ENCODE results near the gene CLUH.

Gene CLUH

DNA sequence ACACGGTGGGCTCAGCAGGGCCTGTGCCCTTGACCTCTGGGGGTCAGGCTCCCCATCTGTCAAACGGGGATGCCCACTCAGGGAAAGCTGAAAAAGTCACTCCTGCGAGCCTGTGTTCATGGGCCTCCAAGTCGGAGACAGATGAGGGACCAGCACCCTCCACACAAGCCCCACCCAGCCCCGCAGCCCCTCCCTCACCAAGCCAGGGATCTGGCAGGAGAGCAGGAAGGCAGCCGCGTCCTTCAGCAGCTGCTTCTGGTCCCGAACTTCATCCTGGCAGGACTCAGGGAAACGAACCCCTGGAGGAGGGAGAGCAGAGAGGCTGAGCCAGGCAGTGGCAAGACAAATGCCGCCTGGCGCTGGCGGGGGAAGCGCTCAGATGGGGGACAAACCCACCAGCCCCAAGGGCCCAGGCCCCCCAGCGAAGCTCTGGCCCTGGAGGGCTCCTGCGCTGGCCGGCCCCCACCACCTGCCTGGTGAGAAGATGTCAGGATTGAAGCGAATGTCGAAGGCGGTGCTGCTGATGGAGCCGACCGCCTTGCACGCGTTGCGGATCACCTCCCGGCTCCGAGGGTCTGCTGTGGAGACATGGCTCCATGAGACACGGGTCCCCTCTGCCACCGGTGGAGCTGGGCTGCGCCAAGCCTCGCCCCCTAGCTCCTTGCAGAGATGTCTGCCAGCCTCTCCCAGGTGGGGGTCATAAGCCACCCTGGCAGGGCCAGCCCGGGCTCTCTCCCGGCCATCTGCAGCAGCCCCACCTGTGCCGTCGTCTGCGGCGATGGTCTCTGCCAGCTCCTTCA lies 15.4 kb downstream of the CLUH start:
- Histone ChIP-seq H3K27me3 (replicated peaks; ENCODE audit: insufficient read depth, low read length) (no peaks in the 10 kb centered on the region), H3K27ac (ENCODE audit: low read length) (no peak overlapping the region), H3K4me1 (ENCODE audit: low read length) (no peaks in the 10 kb centered on the region), H4K20me1 (ENCODE audit: insufficient read depth, low read length) (no peaks in the 10 kb centered on the region), H2AFZ (ENCODE audit: low read length) (no peak overlapping the region), H3K4me2 (ENCODE audit: low read depth, low read length) (no peak overlapping the region), H3K36me3 (replicated peaks; ENCODE audit: insufficient read depth, low read length) (no peaks in the 10 kb centered on the region; the same call in 1 of the 2 replicates), H3K9me3 (replicated peaks; ENCODE audit: insufficient read depth, low read length) (no peaks in the 10 kb centered on the region), H3K79me2 (ENCODE audit: low read length) (peaks cover 9% of the 10 kb centered on the region; the same call in 1 of the 2 replicates), H3F3A (ENCODE audit: insufficient read depth, low read length) (no peaks in the 10 kb centered on the region), H3K9ac (ENCODE audit: low read length) (no peak overlapping the region), H3K9me2 (replicated peaks; ENCODE audit: insufficient read depth, low read length) (no peaks in the 10 kb centered on the region), H3K4me3 (ENCODE audit: low read length) (no peak overlapping the region)
- DNase-seq = no peak
- TF ChIP-seq, protein P1, sequence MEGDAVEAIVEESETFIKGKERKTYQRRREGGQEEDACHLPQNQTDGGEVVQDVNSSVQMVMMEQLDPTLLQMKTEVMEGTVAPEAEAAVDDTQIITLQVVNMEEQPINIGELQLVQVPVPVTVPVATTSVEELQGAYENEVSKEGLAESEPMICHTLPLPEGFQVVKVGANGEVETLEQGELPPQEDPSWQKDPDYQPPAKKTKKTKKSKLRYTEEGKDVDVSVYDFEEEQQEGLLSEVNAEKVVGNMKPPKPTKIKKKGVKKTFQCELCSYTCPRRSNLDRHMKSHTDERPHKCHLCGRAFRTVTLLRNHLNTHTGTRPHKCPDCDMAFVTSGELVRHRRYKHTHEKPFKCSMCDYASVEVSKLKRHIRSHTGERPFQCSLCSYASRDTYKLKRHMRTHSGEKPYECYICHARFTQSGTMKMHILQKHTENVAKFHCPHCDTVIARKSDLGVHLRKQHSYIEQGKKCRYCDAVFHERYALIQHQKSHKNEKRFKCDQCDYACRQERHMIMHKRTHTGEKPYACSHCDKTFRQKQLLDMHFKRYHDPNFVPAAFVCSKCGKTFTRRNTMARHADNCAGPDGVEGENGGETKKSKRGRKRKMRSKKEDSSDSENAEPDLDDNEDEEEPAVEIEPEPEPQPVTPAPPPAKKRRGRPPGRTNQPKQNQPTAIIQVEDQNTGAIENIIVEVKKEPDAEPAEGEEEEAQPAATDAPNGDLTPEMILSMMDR (IDR thresholded peaks at IDR 0.05; ENCODE audit: low read length) = no peak

DNA sequence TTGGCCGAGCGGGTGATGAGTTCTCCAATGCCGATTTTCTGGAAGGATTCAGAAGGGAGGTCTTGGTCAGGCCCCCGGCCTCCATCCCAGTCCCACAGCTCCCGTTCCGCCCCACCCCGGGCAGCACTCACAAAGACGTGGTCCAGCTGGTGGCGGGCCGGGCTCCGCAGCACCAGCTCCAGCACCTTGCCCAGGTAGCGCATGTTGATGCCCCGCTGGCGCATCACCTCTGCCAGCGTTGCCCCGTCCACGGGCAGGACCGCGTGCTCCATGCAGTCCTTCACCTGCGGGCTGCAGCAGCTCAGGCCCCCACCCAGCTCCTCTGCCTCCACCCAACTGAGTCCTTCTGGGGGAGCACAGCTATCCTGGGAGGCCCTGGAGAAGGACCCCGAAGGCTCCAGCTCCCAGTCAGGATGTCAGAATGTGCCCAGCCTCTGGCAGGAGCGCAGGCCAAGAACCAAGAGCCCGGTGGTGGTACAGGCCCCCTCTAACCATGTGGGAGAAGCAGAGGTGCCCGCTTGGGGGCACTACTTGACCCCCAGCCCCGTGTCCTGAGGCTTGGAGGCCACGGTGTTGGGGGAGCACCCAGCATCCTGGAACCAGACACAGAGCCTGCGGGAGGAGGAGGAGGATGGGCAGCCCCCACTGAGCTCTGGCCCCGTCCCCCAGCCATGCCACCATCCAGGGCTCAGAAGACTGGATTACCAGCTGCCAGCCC lies 16.2 kb downstream of the CLUH start:
- DNase-seq = no peak
- no peaks in the 10 kb centered on the region for H3K9me3 ChIP-seq (replicated peaks; ENCODE audit: insufficient read depth, low read length)
- no peaks in the 10 kb centered on the region for H3K4me1 ChIP-seq (ENCODE audit: low read length)
- no peak overlapping the region for H3K9ac ChIP-seq (ENCODE audit: low read length)
- TF ChIP-seq EZH2 (optimal IDR thresholded peaks at IDR 0.05; ENCODE audit: low read depth, low read length) (no peak), EZH2phosphoT487 (IDR thresholded peaks at IDR 0.05; ENCODE audit: low read length) (no peak)
- TF ChIP-seq, protein P1 (IDR thresholded peaks at IDR 0.05; ENCODE audit: low read length) = no peak
- no peaks in the 10 kb centered on the region for H4K20me1 ChIP-seq (ENCODE audit: insufficient read depth, low read length)
- no peaks in the 10 kb centered on the region for H3K9me2 ChIP-seq (replicated peaks; ENCODE audit: insufficient read depth, low read length)
- H3K79me2 ChIP-seq (ENCODE audit: low read length) = peaks cover 9% of the 10 kb centered on the region; the same call in 1 of the 2 replicates
- H2AFZ ChIP-seq (ENCODE audit: low read length) = no peak overlapping the region
- no peaks in the 10 kb centered on the region for H3F3A ChIP-seq (ENCODE audit: insufficient read depth, low read length)
- no peaks in the 10 kb centered on the region for H3K27me3 ChIP-seq (replicated peaks; ENCODE audit: insufficient read depth, low read length)
- no peak overlapping the region for H3K4me2 ChIP-seq (ENCODE audit: low read depth, low read length)
- H3K4me3 ChIP-seq (ENCODE audit: low read length) = no peak overlapping the region
- no peak overlapping the region for H3K27ac ChIP-seq (ENCODE audit: low read length)
- no peaks in the 10 kb centered on the region; the same call in 1 of the 2 replicates for H3K36me3 ChIP-seq (replicated peaks; ENCODE audit: insufficient read depth, low read length)

GRCh38 chr17:2694381-2695242 lies 17.0 kb downstream of the CLUH start:
- peaks cover 9% of the 10 kb centered on the region; the same call in 1 of the 2 replicates for H3K79me2 ChIP-seq (ENCODE audit: low read length)
- no peak overlapping the region for H3K9ac ChIP-seq (ENCODE audit: low read length)
- no peak for TF ChIP-seq EZH2 (optimal IDR thresholded peaks at IDR 0.05; ENCODE audit: low read depth, low read length)
- TF ChIP-seq EZH2phosphoT487 (IDR thresholded peaks at IDR 0.05; ENCODE audit: low read length) = no peak
- no peaks in the 10 kb centered on the region for H3K9me2 ChIP-seq (replicated peaks; ENCODE audit: insufficient read depth, low read length)
- H3K4me1 ChIP-seq (ENCODE audit: low read length) = no peaks in the 10 kb centered on the region
- H3K36me3 ChIP-seq (replicated peaks; ENCODE audit: insufficient read depth, low read length) = no peaks in the 10 kb centered on the region; the same call in 1 of the 2 replicates
- no peak overlapping the region for H3K4me3 ChIP-seq (ENCODE audit: low read length)
- no peaks in the 10 kb centered on the region for H3K27me3 ChIP-seq (replicated peaks; ENCODE audit: insufficient read depth, low read length)
- no peaks in the 10 kb centered on the region for H3K9me3 ChIP-seq (replicated peaks; ENCODE audit: insufficient read depth, low read length)
- no peaks in the 10 kb centered on the region for H4K20me1 ChIP-seq (ENCODE audit: insufficient read depth, low read length)
- DNase-seq = no peak
- H2AFZ ChIP-seq (ENCODE audit: low read length) = no peak overlapping the region
- no peak overlapping the region for H3K4me2 ChIP-seq (ENCODE audit: low read depth, low read length)
- H3F3A ChIP-seq (ENCODE audit: insufficient read depth, low read length) = no peaks in the 10 kb centered on the region
- H3K27ac ChIP-seq (ENCODE audit: low read length) = no peak overlapping the region

Measured in MM.1S (cell line).